BE2C (cell line): ENCODE results near the gene EIF2S1.
"Not testable (repeated sequence)": the region's sequence is repeated elsewhere in the genome, so short reads cannot be mapped to it uniquely, and the experiment has no call there.

Experiments used
- DNase-seq: peaks from one replicate; pipeline ENCODE4 v3.0.0-alpha.2; 2020
- H3K27me3 ChIP-seq: fragments of 250-450 bp; sonication (Bioruptor Pico); 2 replicates; pipeline ENCODE4 v1.5.1; 2020; ENCODE audit warnings: mild to moderate bottlenecking
- H3K36me3 ChIP-seq: fragments of 250-450 bp; sonication (Bioruptor Pico); 2 replicates; pipeline ENCODE4 v1.5.1; 2020; ENCODE audit warnings: mild to moderate bottlenecking
- H3K4me1 ChIP-seq: fragments of 250-450 bp; sonication (Bioruptor Pico); 2 replicates; pipeline ENCODE4 v1.5.1; 2020
- H3K4me3 ChIP-seq: 2 replicates; pipeline ENCODE4 v1.5.1; 2011; ENCODE audit warnings: low read depth, low read length
- H3K9me3 ChIP-seq: fragments of 250-450 bp; sonication (Bioruptor Pico); 2 replicates; pipeline ENCODE4 v1.5.1; 2020
- CTCF ChIP-seq: IDR thresholded peaks from 2 replicates; pipeline ENCODE4 v1.5.1; 2012; ENCODE audit warnings: mild to moderate bottlenecking, low read depth, low read length

Gene EIF2S1

GRCh38 chr14:67331368-67332125 lies 28.6 kb upstream of the EIF2S1 start:
- Histone ChIP-seq H3K4me1 (no peaks in the 10 kb centered on the region), H3K4me3 (no peak overlapping the region), H3K27me3 (no peaks in the 10 kb centered on the region), H3K36me3 (peaks cover 21% of the 10 kb centered on the region), H3K9me3 (no peaks in the 10 kb centered on the region)
- TF ChIP-seq CTCF: no peak
- DNase-seq: no peak

- no peaks in the 10 kb centered on the region for H3K9me3 ChIP-seq
- TF ChIP-seq CTCF: no peak
- peaks cover 17% of the 10 kb centered on the region for H3K36me3 ChIP-seq
- no peak for DNase-seq
- H3K4me3 ChIP-seq: no peak overlapping the region
- no peaks in the 10 kb centered on the region for H3K27me3 ChIP-seq
- H3K4me1 ChIP-seq: no peaks in the 10 kb centered on the region
These were observed 27.7 kb upstream of the EIF2S1 start for GRCh38 chr14:67332468-67332867.

- no peaks in the 10 kb centered on the region for H3K27me3 ChIP-seq
- H3K9me3 ChIP-seq: no peaks in the 10 kb centered on the region
- no peak overlapping the region for H3K4me3 ChIP-seq
- TF ChIP-seq CTCF: peak; percentile 65
- DNase-seq: peak; percentile 47
- H3K4me1 ChIP-seq: no peaks in the 10 kb centered on the region
- H3K36me3 ChIP-seq: peaks cover 32% of the 10 kb centered on the region
These were observed 24.3 kb upstream of the EIF2S1 start for GRCh38 chr14:67335781-67336180.

- H3K4me3 ChIP-seq, H3K9me3 ChIP-seq, H3K27me3 ChIP-seq, DNase-seq, H3K4me1 ChIP-seq: not testable (repeated sequence)
- peaks cover 40% of the 10 kb centered on the region for H3K36me3 ChIP-seq
These were observed 18.9 kb upstream of the EIF2S1 start for GRCh38 chr14:67341231-67341630.

GRCh38 chr14:67343601-67344230 lies 16.4 kb upstream of the EIF2S1 start:
- no peaks in the 10 kb centered on the region for H3K4me1 ChIP-seq
- H3K9me3 ChIP-seq: no peaks in the 10 kb centered on the region
- no peaks in the 10 kb centered on the region for H3K27me3 ChIP-seq
- no peak overlapping the region for H3K4me3 ChIP-seq
- H3K36me3 ChIP-seq: peaks cover 39% of the 10 kb centered on the region
- no peak for DNase-seq
- TF ChIP-seq CTCF: no peak

- TF ChIP-seq CTCF: no peak
- H3K36me3 ChIP-seq: peaks cover 45% of the 10 kb centered on the region
- no peak for DNase-seq
- no peaks in the 10 kb centered on the region for H3K9me3 ChIP-seq
- no peaks in the 10 kb centered on the region for H3K27me3 ChIP-seq
- H3K4me3 ChIP-seq: no peak overlapping the region
- H3K4me1 ChIP-seq: no peaks in the 10 kb centered on the region
These were observed 14.5 kb upstream of the EIF2S1 start for GRCh38 chr14:67345583-67345982.
